Right lung (tissue), 5 donors: Measurements from ENCODE around the gene FAM217B. TPM values are rescaled to one million over a fixed set of nuclear protein-coding genes. Genes with fewer than 3 reads are reported as not detected.
A peak's percentile ranks its signal among the peaks of the same experiment; 100 is the strongest.

ENCODE experiments used
- DNase-seq, 2 donors: peaks; one replicate each; pipeline ENCODE4 v3.0.0-alpha.2; 2013
- polyA plus RNA-seq, 5 donors: library from polyadenylated mRNA; unstranded; fragments of 120-200 nt; gene quantifications; one replicate each; pipeline versions ENCODE4 v1.2.1 to v1.2.3, GENCODE V29; 2013; ENCODE audit warnings: inconsistent platforms in 1 of 5, low replicate concordance in 1 of 5; ENCODE audit not compliant: insufficient read length in 5 of 5, insufficient read depth in 1 of 5

Gene FAM217B
- polyA plus RNA-seq, 5 donors: 16.4 to 30.1 (median 20.9) TPM

DNA sequence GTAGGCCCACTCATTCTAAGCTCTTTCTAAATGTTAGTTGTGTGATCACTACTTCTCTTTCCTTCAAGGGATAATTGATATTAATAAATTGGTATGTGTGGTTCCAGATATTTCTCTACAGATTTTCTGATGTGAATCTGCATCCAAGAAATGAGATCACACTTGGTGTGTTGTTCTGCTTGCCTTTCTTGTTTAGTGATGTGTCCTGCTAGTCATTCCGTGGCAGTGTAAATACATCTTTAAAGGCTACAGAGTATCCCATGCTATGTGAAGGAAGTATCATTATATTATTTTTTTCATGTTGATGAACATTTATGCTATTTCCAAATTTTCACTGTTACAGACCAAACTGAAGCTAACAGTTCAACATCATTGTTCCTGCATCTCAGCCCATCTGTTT lies 31.2 kb downstream of the FAM217B start:
- DNase-seq: no peak

DNA sequence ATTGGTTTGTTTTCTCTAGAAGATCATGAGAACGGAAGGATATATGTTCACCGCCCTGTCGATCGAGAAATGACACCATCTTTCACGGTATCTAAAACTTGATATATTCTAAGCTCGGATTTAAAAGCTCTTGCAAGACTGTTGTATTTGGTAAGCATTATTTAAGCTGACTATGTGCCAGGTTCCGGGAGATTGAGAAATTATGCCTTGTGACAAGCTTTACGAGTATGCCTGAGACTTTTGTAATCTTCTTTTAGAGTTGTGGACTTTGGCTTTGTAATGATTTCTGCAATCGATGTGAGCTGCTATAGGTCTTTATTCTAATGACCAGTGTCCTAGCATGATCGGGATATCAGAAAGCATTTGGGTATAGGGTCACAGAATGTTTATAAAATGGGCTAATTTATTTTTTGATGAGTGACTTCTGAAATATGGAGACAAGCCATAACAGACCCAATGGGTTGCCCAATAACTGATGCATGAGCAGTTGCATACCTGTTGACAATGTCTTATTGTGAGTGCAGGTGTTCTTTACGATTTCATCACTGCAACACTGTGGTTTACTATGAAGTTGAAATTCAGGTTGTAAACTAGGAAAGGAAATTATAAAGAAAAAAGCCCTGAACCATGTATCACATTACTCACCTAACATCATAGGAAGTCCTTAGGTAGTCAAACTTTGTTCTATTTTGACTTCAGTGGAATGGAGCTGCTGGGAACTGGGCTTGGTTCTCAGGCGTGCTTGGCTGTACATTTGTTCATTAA lies 32.0 kb downstream of the FAM217B start:
- DNase-seq: no peak

DNA sequence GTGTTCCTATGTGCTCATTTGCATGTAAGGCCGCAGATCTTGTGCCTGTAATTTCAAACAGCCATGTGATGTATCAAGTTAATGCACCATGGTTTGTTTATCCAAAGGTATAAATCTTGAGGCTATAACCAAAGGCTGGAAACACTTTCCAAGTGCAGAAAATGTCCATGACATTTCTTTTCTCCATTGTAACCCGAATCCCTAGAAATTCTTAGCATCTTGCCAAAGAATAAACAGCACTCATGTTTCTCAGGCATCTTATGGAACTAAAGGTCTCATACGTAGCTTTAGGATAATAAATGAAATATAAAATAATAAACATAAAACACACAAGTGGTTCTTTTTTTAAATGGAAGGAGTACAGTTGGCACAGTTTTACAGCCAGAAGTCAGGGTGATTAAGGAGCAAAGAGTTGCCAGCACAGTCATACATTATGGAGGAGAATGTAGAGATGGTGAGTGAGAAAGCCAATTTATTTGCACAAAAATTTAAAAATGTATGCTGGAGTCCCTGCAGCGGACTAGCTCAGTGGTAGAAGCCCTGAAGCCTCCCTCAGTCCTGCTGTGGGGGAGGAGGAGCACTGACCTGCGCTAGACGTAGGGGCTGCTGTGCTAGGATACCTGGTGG lies 36.1 kb downstream of the FAM217B start:
- DNase-seq: no peak

DNA sequence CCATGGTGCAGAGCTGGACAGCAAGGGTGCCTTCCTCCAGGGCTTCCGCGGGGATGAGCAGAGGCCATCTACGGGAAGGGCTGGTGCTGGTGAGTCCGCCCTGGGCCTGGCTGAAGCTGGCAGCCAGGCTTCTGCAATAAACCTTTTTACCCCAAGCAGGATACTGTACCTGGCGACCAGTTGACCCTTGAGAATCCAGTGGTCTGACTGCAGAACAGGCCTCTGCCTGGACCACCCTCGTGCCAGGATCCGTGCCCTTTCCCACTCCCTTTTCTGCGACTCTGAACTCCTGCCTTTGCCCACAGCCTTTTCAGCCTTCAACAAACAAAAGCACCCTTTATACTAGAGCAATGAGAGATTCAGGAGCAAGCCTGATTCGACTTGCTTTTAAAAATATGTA lies 36.9 kb downstream of the FAM217B start:
- DNase-seq: no peak

DNA sequence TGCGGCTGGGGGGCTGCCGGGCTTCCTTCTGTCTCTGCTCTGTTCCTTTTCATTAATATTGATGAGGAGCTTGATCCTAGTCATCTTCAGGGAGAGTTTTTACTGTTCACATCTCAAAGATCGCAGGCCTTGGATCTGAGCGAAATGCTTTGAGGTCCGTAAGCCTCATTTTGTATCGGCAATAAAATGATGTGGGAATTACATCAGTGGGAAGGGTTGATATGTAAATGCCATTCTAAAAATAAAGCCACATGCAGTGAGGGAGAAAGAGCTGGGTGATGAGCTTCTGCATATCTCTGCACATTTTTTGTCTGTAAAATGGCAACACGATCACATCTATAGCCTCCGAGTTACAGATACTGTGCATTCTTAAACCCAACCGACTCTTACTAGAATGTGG lies 42.9 kb downstream of the FAM217B start:
- DNase-seq: no peak

DNA sequence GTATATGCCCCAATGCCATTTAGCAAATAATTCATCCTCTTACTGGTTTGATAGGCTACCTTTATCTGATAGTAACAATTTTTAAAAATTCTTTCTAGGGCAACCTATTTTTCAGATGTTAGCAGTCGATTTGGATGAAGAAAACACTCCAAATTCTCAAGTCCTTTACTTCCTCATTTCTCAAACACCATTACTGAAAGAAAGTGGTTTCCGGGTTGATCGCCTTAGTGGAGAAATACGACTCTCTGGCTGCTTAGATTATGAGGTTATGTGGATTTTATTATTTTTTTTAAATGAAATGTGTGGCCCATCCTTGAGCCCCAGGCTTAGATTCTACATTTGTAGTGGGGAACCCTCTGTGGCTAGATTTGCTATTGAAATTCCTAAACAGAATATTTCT lies 44.4 kb downstream of the FAM217B start:
- no peak for DNase-seq

DNA sequence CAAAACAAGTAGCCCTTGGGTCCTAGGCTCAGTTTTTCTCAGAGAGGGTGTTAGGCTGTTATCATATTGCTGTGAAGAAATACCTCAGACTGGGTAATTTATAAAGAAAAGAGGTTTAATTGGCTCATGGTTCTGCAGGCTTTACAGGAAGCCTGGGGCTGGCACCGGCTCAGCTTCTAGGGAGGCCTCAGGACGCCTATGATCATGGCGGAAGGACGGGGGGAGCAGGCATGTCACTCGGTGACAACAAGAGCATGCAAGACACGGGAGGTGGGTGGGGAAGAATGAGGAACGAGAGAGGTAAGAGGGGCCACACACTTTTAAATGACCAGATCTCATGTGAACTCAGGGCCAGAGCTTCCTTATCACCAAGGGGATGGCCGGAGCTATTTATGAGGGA lies 45.0 kb downstream of the FAM217B start:
- DNase-seq: no peak

DNA sequence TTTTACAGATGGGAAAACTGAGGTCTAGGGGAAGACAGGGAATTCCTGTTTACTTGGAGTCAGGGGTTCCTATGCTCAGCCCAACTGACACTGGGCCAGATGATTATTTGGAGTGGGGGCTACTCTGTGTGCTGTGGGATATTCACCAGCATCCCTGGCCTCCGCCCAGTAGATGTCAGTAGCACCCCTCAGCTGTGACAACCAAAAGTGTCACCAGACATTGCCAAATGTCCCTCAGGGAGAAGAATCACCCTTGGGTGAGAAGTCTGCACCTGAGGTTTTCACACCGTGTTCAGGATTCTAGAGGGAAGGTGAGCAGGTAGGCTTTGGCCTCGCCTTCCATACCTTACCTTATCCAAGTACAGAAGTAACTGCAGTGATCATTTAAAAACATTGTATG lies 45.7 kb downstream of the FAM217B start:
- no peak for DNase-seq

DNA sequence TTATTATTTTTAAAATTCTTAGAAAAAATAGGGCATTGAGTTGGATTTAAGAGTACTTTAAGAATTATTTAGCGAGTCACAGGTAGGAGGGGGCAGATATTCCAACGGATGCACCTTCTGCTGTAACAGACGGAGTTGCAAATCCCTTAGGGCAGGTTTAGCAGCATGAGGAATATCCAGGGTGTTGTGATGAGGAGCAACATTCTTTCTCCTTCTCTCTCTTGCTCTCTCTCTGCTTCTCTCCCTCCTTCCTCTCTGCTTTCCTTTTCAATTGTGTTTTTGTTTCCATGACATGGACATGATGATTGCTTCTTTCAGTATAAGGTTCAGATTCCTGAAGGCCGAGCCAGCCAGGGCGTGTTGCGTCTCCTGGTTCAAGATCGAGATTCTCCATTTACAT lies 46.9 kb downstream of the FAM217B start:
- no peak for DNase-seq

DNA sequence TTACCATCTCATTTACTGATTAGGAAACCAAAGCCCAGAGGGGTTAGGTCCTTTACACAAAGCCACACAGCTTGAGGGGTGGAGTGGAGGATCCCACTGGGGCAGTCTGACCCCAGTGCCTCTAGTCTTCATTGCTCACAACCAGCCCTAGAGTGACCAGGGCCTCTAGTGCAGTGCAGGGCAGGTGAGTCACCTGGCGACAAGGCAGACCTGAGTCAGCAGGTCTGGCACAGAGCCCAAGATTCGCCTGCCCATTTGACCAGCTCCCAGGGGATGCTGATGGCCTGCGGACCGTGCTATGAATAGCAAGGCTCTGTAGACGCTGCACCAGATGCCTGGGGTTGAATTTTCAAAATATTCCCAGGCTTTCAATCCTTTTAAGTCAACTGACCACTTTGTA lies 48.0 kb downstream of the FAM217B start:
- no peak for DNase-seq

DNA sequence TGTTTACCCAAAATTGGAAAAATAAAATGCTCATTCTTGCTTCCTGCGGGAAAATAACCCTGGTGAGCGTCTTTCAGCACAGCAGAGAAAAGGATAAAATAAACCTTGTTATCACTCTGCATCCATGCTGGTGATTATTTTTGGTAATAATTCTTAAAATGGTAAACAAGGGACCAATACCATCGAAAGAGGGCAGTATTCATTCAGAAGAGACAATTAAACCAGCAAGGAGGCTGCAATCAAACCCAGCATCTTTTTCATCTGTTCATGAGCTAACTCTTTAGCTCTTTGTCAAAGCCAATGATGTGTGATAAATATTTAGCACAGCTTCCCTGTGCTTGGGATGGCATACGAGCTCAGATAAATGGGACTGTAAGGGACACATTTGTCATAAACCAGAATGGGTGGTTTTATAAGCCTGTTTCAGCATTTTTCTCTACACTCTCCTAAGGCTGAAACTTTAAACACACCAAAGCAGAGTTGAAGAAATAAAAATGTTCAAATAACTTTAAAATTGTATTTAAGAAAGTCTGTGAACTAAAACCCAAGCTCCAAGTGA lies 52.4 kb downstream of the FAM217B start:
- DNase-seq: peak in 1 of 2 donors; percentile 51

DNA sequence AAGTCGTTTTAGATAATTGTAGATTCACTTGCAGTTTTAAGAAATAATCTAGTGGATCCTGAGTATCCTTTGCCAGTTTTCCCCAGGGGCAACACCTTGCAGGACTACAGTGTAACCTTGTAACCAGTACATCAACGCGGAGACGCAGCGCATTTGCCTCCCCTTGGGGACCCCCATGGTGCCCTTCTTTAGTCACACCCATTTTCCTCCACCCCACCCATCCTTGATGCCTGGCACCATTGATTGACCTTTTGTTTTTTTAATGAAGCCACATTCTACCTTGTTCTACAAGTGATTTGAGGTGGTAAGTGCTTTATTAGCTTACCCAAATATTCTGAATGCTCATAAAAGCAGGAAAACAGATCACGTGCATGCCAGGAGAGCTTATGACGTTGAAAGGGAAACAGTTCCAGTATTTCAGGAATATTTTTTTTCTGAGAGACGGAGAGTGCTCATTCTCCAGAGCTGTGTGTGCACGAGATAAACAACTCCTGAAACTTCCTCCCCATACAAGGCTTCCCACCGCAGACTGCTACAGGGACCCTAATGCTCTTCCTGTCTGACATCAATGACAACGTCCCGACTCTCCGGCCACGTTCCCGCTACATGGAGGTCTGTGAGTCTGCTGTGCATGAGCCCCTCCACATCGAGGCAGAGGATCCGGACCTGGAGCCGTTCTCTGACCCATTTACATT lies 53.7 kb downstream of the FAM217B start:
- no peak for DNase-seq

DNA sequence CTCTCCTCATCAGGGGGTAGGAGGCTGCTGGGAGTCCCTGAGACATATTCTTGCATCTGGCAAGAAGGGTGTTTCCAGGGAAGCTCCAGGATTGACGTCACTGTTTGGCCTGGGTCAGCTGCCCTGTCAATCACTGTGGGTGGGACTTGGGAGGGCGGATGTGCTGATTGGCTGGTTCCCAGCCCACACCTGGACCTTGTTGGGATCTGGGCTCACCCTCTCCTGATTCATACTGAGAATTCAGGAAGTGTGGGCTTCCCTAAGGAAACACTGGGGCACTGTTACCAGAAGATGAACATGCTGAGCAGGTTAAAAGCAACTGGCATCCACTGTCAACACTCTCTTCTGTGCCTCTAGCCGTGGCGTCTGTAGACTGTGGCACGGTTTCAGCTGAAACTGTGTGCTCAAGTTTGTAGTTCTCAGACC lies 54.5 kb downstream of the FAM217B start:
- DNase-seq: peak in 1 of 2 donors; percentile 25

DNA sequence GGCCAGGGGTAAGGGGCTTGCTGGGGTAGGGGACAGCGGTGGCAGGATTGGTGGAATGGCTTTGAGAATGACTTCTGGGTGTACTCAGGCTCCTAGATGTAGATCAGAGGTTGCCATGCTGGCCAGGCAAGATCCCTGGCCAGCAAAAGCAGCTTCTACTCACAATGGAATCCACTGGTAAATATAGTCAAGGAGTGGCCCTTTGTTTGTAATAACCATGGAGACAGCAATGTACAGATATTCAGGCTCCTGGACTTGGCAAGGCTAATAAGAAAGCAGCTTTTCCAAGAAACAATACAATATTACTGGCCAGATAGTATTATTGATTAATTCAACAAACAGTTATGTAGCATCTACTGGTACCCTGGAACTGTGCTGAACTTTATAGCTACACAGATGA lies 55.9 kb downstream of the FAM217B start:
- DNase-seq: no peak

DNA sequence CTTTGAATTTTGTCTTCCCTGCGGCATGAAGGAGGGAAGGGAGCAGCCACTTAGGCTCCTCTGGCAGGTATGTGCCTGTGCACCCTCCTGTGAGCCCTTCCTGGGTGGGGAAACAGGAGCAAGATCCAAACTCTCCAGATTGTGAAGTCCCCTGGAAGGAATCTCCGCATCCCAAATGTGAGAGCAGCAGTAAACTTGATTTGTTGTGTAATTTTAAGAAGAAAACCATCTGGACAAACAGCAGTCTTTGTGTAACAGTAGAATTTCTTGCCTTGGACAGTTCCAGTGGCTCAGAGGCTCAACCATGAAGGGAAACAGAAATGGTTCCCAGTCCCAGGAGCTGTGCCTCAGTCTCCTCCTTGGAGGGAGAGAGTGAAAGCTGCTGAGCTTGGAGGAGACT lies 57.7 kb downstream of the FAM217B start:
- DNase-seq: peak in 1 of 2 donors; percentile 63

Other genes with a start within 250 kb of the FAM217B start
- gene SYCP2, start 6.8 kb upstream of the FAM217B start, polyA plus RNA-seq: 10 to 100 TPM in 2 of 5 donors, 1 to 10 TPM in 3; 7.9 to 15.4 (median 8.6) TPM
- gene PPP1R3D, start 84 bp upstream of the FAM217B start, polyA plus RNA-seq: 1 to 10 TPM; 4.6 to 5.8 (median 5.2) TPM
- 1 to 10 TPM; 1.6 to 2.6 (median 2.2) TPM for gene CDH26, start 18.0 kb downstream of the FAM217B start, polyA plus RNA-seq